Measurements from ENCODE around the gene ANKRD39. TPM values are rescaled to one million over a fixed set of nuclear protein-coding genes. Genes with fewer than 3 reads are reported as not detected.

The ANKRD39 gene
- polyA plus RNA-seq, 2 donors = 11.9 to 12.2 TPM

DNA sequence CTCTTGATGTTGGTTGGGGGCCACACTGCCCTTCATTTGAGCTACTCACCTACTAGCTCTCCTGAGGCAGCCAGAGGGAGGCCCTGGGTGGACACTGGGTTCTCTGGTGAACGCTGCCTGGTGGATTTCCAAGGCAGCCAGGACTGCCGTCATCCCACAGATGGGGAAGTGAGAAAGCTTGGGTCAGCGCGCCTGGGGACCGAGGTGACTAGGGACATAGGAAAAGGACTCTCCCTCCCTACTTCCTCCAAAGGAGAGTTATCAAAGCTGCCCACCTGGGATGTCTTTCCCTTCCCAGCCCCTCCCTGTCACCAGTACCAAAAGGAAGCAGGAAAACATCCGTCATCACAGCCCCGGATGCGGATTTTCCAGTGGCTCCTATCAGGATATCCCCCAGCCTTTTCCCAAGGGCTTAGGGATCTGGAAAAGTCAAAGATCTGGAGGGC is 15.9 kb upstream of the ANKRD39 start:
- Histone ChIP-seq H3K4me3 (ENCODE audit: low read depth in 1 of 2, low read length in 2 of 2) (no peak overlapping the region), H3K36me3 (ENCODE audit: control insufficient read depth in 2 of 2, insufficient read depth in 2 of 2, low read length in 1 of 2) (no peaks in the 10 kb centered on the region), H3K4me1 (ENCODE audit: control insufficient read depth in 2 of 2, insufficient read depth in 2 of 2, low read length in 1 of 2) (peaks cover 3 to 28% of the 10 kb centered on the region in 2 donors), H3K9me3 (ENCODE audit: control insufficient read depth in 2 of 2, insufficient read depth in 1 of 2, low read depth in 1 of 2, low read length in 1 of 2) (no peaks in the 10 kb centered on the region), H3K27me3 (ENCODE audit: control insufficient read depth in 1 of 2, insufficient read depth in 2 of 2, low read length in 2 of 2) (no peaks in the 10 kb centered on the region), H3K27ac (ENCODE audit: low read depth in 2 of 2, low read length in 1 of 2) (peak overlapping the region; percentile 40 to 69)
- WGBS, 2 donors = 55 to 60% methylated on average over 8 of the region's 8 CpGs

DNA sequence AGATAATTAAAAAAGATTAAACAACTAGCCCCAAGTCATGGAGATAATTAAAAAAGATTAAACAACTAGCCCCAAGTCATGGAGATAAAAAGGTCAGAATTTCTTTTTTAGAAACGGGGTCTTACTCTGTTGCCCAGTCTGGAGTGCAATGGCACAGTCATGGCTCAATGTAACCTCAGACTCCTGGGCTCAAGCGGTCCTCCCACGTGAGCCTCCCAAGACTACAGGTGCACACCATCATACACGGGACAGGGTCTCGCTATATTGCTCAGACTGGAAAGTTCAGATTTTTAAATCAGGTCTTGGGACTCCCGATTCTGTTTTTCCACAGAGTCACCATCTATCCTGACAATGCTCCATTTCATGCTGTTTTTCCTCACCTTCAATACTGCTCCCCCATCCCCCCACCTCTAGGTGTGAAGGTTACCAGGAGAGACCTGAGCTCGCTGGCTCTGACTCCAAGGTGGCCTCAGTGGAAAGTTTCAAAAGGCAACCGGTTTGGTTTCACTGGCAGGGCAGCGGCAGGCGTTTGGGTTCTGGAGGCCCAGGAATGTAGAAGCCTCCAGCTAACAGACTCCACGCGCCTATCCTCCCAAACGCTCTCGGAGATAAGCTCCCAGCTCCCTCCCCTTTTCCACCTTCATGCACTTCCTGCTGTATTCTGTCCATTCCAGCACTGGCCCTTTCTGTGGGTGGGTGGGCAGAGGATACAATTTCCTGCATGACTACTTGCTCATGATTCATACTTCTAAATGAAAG is 15.0 kb upstream of the ANKRD39 start:
- no peaks in the 10 kb centered on the region for H3K27me3 ChIP-seq (ENCODE audit: control insufficient read depth in 1 of 2, insufficient read depth in 2 of 2, low read length in 2 of 2)
- WGBS, 2 donors = 58 to 61% methylated on average over 14 of the region's 14 CpGs

DNA sequence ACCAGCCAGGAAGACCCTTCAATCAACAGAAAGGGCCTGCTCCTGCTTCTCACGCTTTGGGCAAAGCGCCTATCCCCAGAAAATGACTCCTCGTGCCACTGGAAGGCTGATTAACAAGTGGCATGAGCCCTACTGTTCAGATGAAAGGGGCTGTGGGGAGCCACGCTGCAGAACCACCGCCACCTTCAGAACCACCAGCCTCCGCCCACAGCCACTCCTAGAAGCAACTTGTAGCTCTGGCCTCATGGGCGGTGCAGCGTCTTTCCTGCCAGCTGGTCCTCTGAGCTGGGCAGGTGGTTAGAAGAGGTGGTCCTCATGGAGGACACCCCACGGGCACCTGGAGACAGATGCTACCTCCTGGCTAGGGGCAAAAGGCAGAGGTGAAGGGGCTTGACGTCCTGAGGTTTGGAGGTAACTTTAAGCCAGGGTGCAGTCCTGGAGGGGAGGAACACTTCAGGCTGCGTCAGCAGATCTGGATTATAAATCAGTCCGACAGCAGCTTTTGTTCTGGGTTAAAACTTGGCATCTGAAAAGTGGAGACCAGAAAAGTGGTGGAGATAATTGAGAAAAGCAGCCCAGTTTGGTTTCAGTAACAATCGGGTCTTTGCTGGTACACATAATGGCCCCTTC is 12.9 kb upstream of the ANKRD39 start:
- Histone ChIP-seq H3K27me3 (ENCODE audit: control insufficient read depth in 1 of 2, insufficient read depth in 2 of 2, low read length in 2 of 2) (no peaks in the 10 kb centered on the region), H3K4me1 (ENCODE audit: control insufficient read depth in 2 of 2, insufficient read depth in 2 of 2, low read length in 1 of 2) (peaks cover 18 to 37% of the 10 kb centered on the region in 2 donors), H3K4me3 (ENCODE audit: low read depth in 1 of 2, low read length in 2 of 2) (peak overlapping the region; percentile 78 to 82), H3K9me3 (ENCODE audit: control insufficient read depth in 2 of 2, insufficient read depth in 1 of 2, low read depth in 1 of 2, low read length in 1 of 2) (no peaks in the 10 kb centered on the region), H3K36me3 (ENCODE audit: control insufficient read depth in 2 of 2, insufficient read depth in 2 of 2, low read length in 1 of 2) (peaks cover 0 to 17% of the 10 kb centered on the region in 2 donors), H3K27ac (ENCODE audit: low read depth in 2 of 2, low read length in 1 of 2) (peak overlapping the region; percentile 98 to 99)
- 8 to 16% methylated on average over 13 of the region's 13 CpGs for WGBS, 2 donors

More for the DNA sequence above, 15.0 kb upstream of the ANKRD39 start:
- Histone ChIP-seq H3K9me3 (ENCODE audit: control insufficient read depth in 2 of 2, insufficient read depth in 1 of 2, low read depth in 1 of 2, low read length in 1 of 2) (no peaks in the 10 kb centered on the region), H3K4me3 (ENCODE audit: low read depth in 1 of 2, low read length in 2 of 2) (no peak overlapping the region), H3K4me1 (ENCODE audit: control insufficient read depth in 2 of 2, insufficient read depth in 2 of 2, low read length in 1 of 2) (peaks cover 4 to 30% of the 10 kb centered on the region in 2 donors), H3K36me3 (ENCODE audit: control insufficient read depth in 2 of 2, insufficient read depth in 2 of 2, low read length in 1 of 2) (peaks cover 0 to under 1% of the 10 kb centered on the region in 2 donors), H3K27ac (ENCODE audit: low read depth in 2 of 2, low read length in 1 of 2) (peak overlapping the region; percentile 31 to 63)

DNA sequence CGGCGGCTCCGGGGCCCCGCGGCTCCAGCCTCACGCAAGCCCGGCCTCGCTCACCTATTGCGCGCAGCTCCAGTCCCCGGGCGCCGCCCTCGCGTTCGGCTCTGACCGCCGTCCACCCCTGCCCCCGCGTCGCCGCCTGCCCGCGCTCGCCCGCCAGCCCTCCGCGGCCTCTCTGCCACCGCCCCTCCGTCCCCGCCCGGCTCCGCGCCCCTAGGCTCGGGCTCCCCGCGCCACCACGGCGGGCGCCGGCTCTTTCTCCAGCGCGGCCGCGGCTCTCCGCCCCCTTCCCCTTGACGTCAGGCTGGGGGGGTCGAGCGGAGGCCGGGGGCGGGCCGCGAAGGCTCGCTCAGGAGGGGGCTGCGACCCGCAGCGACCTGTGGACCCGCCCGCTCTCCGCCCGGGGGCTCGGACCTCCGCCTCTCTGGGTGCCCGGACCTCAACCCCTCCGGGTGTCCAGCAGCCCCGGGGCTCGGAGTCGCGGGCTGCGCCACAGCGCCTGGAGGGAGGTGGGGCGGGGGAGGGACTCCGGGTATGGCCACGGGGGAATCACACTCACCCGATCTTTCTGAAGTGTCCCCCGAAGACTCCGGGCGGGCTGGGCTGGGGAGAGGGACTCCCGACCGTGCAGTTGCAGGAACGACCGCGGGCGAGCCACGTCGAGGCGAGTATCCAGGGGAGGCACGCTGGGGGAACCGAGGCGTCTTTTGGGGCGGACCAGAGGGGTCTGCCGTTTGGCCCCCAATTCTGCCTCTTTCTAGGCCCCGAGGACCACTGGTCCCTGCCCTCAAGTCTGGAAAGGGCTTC is 12.2 kb upstream of the ANKRD39 start, which contains the start of gene SEMA4C:
TSS of gene SEMA4C (minus strand) at position 259 of the 804 bp plus-strand sequence. CDS start 2,194 bp downstream, outside the sequence.
- Histone ChIP-seq H3K27me3 (ENCODE audit: control insufficient read depth in 1 of 2, insufficient read depth in 2 of 2, low read length in 2 of 2) (no peaks in the 10 kb centered on the region), H3K4me1 (ENCODE audit: control insufficient read depth in 2 of 2, insufficient read depth in 2 of 2, low read length in 1 of 2) (peaks cover 18 to 39% of the 10 kb centered on the region in 2 donors), H3K4me3 (ENCODE audit: low read depth in 1 of 2, low read length in 2 of 2) (peak within 1 kb of the TSS; percentile 78 to 82), H3K9me3 (ENCODE audit: control insufficient read depth in 2 of 2, insufficient read depth in 1 of 2, low read depth in 1 of 2, low read length in 1 of 2) (no peaks in the 10 kb centered on the region), H3K27ac (ENCODE audit: low read depth in 2 of 2, low read length in 1 of 2) (peak within 1 kb of the TSS; percentile 98 to 99), H3K36me3 (ENCODE audit: control insufficient read depth in 2 of 2, insufficient read depth in 2 of 2, low read length in 1 of 2) (peaks cover 4 to 25% of the 10 kb centered on the region in 2 donors)
- WGBS, 2 donors = 1% methylated on average over 54 to 93 of the region's 93 CpGs

DNA sequence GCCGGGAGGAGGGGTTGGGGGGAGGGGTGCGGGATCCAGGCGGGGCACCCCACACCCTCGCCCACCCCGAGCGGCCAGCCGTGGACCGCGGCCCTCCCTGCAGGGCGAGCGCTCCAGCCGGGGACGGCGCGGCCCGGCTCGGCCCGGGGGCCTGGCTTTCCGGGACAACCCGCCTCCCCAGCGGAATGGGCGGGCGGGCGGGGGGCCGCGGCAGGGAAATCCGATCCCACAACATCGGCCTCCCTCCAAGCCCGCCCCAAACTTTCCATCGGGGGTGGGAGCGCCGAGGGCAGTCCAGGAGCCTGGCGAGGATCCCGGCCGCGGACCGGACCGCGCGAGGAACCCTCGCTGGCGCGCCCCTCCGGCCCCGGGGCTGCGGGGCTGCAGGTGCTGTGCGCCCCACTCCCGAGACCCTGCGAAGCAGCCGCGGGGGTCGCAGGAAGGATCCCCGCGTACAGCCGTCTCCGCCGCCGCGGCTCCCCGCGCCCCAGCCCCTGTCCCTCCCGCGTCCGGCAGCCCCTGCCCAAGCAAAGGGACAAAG is 11.5 kb upstream of the ANKRD39 start:
- H3K27me3 ChIP-seq (ENCODE audit: control insufficient read depth in 1 of 2, insufficient read depth in 2 of 2, low read length in 2 of 2) = no peaks in the 10 kb centered on the region
- peak overlapping the region; percentile 98 to 99 for H3K27ac ChIP-seq (ENCODE audit: low read depth in 2 of 2, low read length in 1 of 2)
- H3K9me3 ChIP-seq (ENCODE audit: control insufficient read depth in 2 of 2, insufficient read depth in 1 of 2, low read depth in 1 of 2, low read length in 1 of 2) = no peaks in the 10 kb centered on the region
- peaks cover 4 to 31% of the 10 kb centered on the region in 2 donors for H3K36me3 ChIP-seq (ENCODE audit: control insufficient read depth in 2 of 2, insufficient read depth in 2 of 2, low read length in 1 of 2)
- H3K4me1 ChIP-seq (ENCODE audit: control insufficient read depth in 2 of 2, insufficient read depth in 2 of 2, low read length in 1 of 2) = peaks cover 18 to 34% of the 10 kb centered on the region in 2 donors
- 0% methylated on average over 35 to 64 of the region's 64 CpGs for WGBS, 2 donors
- H3K4me3 ChIP-seq (ENCODE audit: low read depth in 1 of 2, low read length in 2 of 2) = peak overlapping the region; percentile 78 to 82

DNA sequence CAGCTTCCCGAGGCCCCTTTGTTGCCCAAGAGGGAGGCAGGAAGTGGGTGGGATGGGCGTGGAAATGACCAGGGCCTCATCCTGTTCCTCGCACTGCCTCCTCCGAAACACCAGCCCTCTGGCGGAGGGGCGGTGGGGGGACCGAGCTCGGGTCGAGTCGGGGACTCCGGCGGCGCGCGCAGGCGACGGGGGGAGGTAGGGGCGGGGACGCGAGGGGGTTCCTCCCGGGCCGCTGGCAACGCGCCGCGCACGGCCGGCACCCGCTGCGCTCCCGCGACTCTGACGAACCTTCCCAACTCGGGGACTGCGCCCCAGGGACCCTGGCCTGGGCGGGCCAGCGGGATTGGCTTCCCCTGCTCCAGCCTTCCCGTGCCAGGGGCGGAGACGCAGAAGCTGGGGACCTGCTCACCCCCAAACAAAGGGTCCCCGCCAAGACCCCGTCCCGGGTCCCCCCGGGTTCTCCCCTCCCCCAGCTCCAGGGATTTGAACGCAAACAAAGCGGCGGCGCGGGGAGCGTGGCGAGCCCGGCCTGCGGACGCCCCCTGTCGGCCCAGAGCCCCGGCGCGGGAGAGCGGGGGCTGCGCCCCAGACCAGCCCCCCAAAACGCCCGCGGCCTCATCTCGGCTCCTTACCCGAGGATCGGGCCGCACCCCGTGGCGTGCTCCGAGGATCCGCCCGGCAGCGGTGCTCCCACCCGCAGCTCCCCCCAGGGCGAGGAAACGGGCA is 10.9 kb upstream of the ANKRD39 start:
- Histone ChIP-seq H3K36me3 (ENCODE audit: control insufficient read depth in 2 of 2, insufficient read depth in 2 of 2, low read length in 1 of 2) (peaks cover 4 to 38% of the 10 kb centered on the region in 2 donors), H3K4me3 (ENCODE audit: low read depth in 1 of 2, low read length in 2 of 2) (peak overlapping the region; percentile 78 to 82), H3K27ac (ENCODE audit: low read depth in 2 of 2, low read length in 1 of 2) (peak overlapping the region; percentile 98 to 99), H3K4me1 (ENCODE audit: control insufficient read depth in 2 of 2, insufficient read depth in 2 of 2, low read length in 1 of 2) (peaks cover 18 to 31% of the 10 kb centered on the region in 2 donors), H3K9me3 (ENCODE audit: control insufficient read depth in 2 of 2, insufficient read depth in 1 of 2, low read depth in 1 of 2, low read length in 1 of 2) (no peaks in the 10 kb centered on the region), H3K27me3 (ENCODE audit: control insufficient read depth in 1 of 2, insufficient read depth in 2 of 2, low read length in 2 of 2) (no peaks in the 10 kb centered on the region)
- WGBS, 2 donors = 0% methylated on average over 53 to 76 of the region's 76 CpGs

DNA sequence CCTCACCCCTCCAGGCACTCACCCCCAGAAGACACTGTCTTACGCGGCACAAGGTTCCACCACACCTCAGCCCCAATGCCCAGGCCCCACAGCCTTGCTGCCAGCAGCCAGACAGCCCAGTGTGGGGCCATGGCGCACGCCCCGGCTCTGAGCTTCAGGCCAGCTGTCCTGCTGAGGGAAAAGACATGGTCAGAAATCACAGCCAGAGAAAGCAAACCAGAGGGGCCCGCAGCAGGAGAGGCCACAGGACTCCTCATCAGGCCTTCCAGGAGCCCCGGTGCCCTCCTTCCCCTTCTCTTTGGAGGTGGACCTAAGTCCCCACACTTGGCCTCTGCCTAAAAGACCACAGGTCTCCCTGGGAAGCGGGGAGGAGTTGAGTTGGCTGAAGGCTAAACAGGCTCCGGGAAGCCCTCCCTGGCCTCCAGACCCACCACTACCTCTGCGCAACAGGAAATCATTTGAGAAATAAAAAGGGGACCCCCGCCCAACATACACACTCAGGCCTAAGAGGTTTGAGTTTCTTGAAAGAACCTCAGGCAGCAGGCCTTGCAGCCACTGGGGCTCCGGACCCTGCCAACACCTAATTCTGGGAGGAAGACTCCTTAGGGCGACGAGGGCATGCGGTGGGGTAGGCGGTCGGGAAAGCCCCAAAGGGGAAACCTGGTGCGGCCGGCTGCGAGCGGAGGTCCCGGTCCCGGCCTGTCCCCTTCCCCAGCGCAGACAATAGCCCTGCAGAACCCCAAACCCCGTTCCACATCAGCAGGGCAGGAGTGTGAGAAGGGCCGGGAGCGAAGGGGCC is 10.1 kb upstream of the ANKRD39 start:
- H3K9me3 ChIP-seq (ENCODE audit: control insufficient read depth in 2 of 2, insufficient read depth in 1 of 2, low read depth in 1 of 2, low read length in 1 of 2) = no peaks in the 10 kb centered on the region
- 8 to 13% methylated on average over 27 of the region's 27 CpGs for WGBS, 2 donors
- no peaks in the 10 kb centered on the region for H3K27me3 ChIP-seq (ENCODE audit: control insufficient read depth in 1 of 2, insufficient read depth in 2 of 2, low read length in 2 of 2)
- peak overlapping the region; percentile 98 to 99 for H3K27ac ChIP-seq (ENCODE audit: low read depth in 2 of 2, low read length in 1 of 2)
- H3K4me1 ChIP-seq (ENCODE audit: control insufficient read depth in 2 of 2, insufficient read depth in 2 of 2, low read length in 1 of 2) = peaks cover 15 to 25% of the 10 kb centered on the region in 2 donors
- peaks cover 4 to 45% of the 10 kb centered on the region in 2 donors for H3K36me3 ChIP-seq (ENCODE audit: control insufficient read depth in 2 of 2, insufficient read depth in 2 of 2, low read length in 1 of 2)
- H3K4me3 ChIP-seq (ENCODE audit: low read depth in 1 of 2, low read length in 2 of 2) = peak overlapping the region; percentile 78 to 82

DNA sequence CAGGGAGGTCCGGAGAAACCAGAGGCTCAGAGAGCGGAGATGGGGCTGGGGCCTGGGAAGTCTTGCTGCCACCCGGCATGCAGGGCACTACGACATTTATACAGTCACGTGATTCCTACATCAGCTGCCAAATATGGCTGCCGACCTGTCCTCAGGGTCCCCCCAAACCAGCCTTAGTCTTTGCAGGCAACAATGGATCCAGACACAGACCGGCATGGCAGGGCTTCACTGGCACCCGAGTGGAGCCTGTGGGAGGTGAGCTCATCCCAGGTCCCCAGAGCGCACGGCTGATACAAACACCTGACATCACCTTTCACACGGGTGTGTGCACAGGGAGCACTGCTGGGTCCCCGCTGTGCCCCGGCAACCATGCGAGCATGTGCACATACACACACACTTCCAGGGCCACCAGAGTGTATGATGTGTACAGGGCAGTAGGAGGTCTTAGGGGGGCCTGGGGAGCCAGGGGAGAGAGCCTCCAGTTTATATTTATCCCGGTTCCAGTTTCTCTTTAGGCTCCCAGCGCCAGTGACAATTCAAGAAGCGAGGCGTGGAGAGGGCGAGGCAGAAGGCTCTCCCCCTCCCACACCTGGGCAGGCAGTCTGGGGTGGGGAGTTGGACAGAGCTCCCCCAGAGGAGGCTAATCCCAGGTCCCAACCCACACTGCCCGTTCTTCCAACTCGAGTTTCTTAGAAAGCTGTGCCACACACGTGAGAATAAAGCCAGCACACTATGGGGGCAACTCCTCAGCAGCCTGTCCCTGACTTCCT is 9.4 kb upstream of the ANKRD39 start:
- Histone ChIP-seq H3K27me3 (ENCODE audit: control insufficient read depth in 1 of 2, insufficient read depth in 2 of 2, low read length in 2 of 2) (no peaks in the 10 kb centered on the region), H3K36me3 (ENCODE audit: control insufficient read depth in 2 of 2, insufficient read depth in 2 of 2, low read length in 1 of 2) (peaks cover 4 to 45% of the 10 kb centered on the region in 2 donors), H3K4me3 (ENCODE audit: low read depth in 1 of 2, low read length in 2 of 2) (peak overlapping the region; percentile 78 to 82)

More for the DNA sequence above, 9.4 kb upstream of the ANKRD39 start:
- Histone ChIP-seq H3K4me1 (ENCODE audit: control insufficient read depth in 2 of 2, insufficient read depth in 2 of 2, low read length in 1 of 2) (peaks cover 15 to 22% of the 10 kb centered on the region in 2 donors), H3K27ac (ENCODE audit: low read depth in 2 of 2, low read length in 1 of 2) (peak overlapping the region; percentile 98 to 99), H3K9me3 (ENCODE audit: control insufficient read depth in 2 of 2, insufficient read depth in 1 of 2, low read depth in 1 of 2, low read length in 1 of 2) (no peaks in the 10 kb centered on the region)
- 36 to 44% methylated on average over 22 of the region's 22 CpGs for WGBS, 2 donors

All from esophagus (tissue), 2 donors.